ENCODE data around the gene PARD6B.

DNA sequence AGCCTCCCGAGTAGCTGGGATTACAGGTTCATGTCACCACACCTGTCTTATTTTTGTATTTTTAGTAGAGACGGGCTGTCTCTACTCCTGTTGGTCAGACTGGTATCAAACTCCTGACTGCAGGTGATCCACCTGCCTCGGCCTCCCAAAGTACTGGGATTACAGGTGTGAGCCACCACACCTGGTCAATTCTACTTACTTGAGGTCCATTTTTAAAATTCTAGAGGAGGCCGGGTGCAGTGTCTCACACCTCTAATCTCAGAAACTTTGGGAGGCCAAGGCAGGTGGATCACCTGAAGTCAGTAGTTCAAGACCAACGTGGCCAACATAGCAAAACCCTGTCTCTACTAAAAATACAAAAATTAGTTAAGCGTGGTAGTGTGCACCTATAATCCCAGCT is 47.8 kb upstream of the PARD6B start:
- TF ChIP-seq, protein P1, sequence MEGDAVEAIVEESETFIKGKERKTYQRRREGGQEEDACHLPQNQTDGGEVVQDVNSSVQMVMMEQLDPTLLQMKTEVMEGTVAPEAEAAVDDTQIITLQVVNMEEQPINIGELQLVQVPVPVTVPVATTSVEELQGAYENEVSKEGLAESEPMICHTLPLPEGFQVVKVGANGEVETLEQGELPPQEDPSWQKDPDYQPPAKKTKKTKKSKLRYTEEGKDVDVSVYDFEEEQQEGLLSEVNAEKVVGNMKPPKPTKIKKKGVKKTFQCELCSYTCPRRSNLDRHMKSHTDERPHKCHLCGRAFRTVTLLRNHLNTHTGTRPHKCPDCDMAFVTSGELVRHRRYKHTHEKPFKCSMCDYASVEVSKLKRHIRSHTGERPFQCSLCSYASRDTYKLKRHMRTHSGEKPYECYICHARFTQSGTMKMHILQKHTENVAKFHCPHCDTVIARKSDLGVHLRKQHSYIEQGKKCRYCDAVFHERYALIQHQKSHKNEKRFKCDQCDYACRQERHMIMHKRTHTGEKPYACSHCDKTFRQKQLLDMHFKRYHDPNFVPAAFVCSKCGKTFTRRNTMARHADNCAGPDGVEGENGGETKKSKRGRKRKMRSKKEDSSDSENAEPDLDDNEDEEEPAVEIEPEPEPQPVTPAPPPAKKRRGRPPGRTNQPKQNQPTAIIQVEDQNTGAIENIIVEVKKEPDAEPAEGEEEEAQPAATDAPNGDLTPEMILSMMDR (IDR thresholded peaks at IDR 0.05): no peak
- no peak for TF ChIP-seq POLR2A (IDR thresholded peaks at IDR 0.05)

Measured in prostate gland (tissue), 2 donors.